ENCODE data around the gene GNG5. TPM values are rescaled to one million over a fixed set of nuclear protein-coding genes. Genes with fewer than 3 reads are reported as not detected.
"Not testable (repeated sequence)": the region's sequence is repeated elsewhere in the genome, so short reads cannot be mapped to it uniquely, and the experiment has no call there.

The GNG5 gene
- total RNA-seq, 1 donor from 2014 or later, result 3.3 TPM

- no peak for DNase-seq (ENCODE audit: low spot score in 2 of 2)
- FAIRE-seq, result no peak
Measured at GRCh38 chr1:84492726-84493125, 13.7 kb downstream of the GNG5 start.

GRCh38 chr1:84489766-84490165 lies 16.6 kb downstream of the GNG5 start:
- DNase-seq (ENCODE audit: low spot score in 2 of 2) (no peak), FAIRE-seq (no peak)

GRCh38 chr1:84488107-84488506 lies 18.3 kb downstream of the GNG5 start:
- FAIRE-seq (no peak), DNase-seq (ENCODE audit: low spot score in 2 of 2) (no peak)

- no peak for DNase-seq (ENCODE audit: low spot score in 2 of 2)
- FAIRE-seq, result no peak
Measured at GRCh38 chr1:84481317-84481716, 25.1 kb downstream of the GNG5 start.

- no peak for FAIRE-seq
- no peak for DNase-seq (ENCODE audit: low spot score in 2 of 2)
Measured at GRCh38 chr1:84480650-84481049, 25.7 kb downstream of the GNG5 start.

GRCh38 chr1:84479998-84480397 lies 26.4 kb downstream of the GNG5 start:
- FAIRE-seq (no peak), DNase-seq (ENCODE audit: low spot score in 2 of 2) (no peak)

- FAIRE-seq, result no peak
Measured at GRCh38 chr1:84478876-84479868, 27.2 kb downstream of the GNG5 start, which contains the start of gene RPF1. Gene RPF1 (plus strand): TSS chr1:84479266. CDS start chr1:84479282, 16 bp downstream.

GRCh38 chr1:84476225-84476624 lies 30.2 kb downstream of the GNG5 start:
- DNase-seq (ENCODE audit: low spot score in 2 of 2) (no peak), FAIRE-seq (no peak)

More at GRCh38 chr1:84478876-84479868, 27.2 kb downstream of the GNG5 start, which contains the start of gene RPF1:
- DNase-seq (ENCODE audit: low spot score in 2 of 2), result peak; percentile 26 to 53

GRCh38 chr1:84467298-84467697 lies 39.1 kb downstream of the GNG5 start:
- FAIRE-seq (no peak), DNase-seq (ENCODE audit: low spot score in 2 of 2) (no peak)

GRCh38 chr1:84462118-84462517 lies 44.3 kb downstream of the GNG5 start:
- FAIRE-seq, result no peak
- no peak for DNase-seq (ENCODE audit: low spot score in 2 of 2)

- no peak for FAIRE-seq
- DNase-seq (ENCODE audit: low spot score in 2 of 2), result no peak
Measured at GRCh38 chr1:84452436-84452835, 53.9 kb downstream of the GNG5 start.

- DNase-seq (ENCODE audit: low spot score in 2 of 2), result no peak
- no peak for FAIRE-seq
Measured at GRCh38 chr1:84450910-84451309, 55.5 kb downstream of the GNG5 start.

GRCh38 chr1:84448704-84449103 lies 57.7 kb downstream of the GNG5 start:
- not testable (repeated sequence) for DNase-seq (ENCODE audit: low spot score in 2 of 2); FAIRE-seq

Other genes with a start within 250 kb of the GNG5 start
- gene SAMD13, start 204.9 kb downstream of the GNG5 start, total RNA-seq, result 5.3 TPM
- not detected for gene DNASE2B, start 108.1 kb downstream of the GNG5 start, total RNA-seq
- 28.5 TPM for gene RPF1, start 27.3 kb downstream of the GNG5 start, total RNA-seq
- 1.2 TPM for gene SPATA1, start 195 bp downstream of the GNG5 start, total RNA-seq
- gene CTBS, start 67.9 kb upstream of the GNG5 start, total RNA-seq, result 2.0 TPM
- gene SSX2IP, start 183.9 kb upstream of the GNG5 start, total RNA-seq, result 58.7 TPM